Activated T-helper 2 cell treated with anti-CD3 and anti-CD28 coated beads, Interferon-gamma antibody, Interleukin-2, Interleukin-4, amounts not matched to agents 10 μg/mL and 5 μg/mL and 100 μg/mL, durations not matched to agents 14 hours and 24 hours and 36 hours (primary cell): ENCODE results near the gene MDH1. TPM values are rescaled to one million over a fixed set of nuclear protein-coding genes. Genes with fewer than 3 reads are reported as not detected.
"Not testable (repeated sequence)": the region's sequence is repeated elsewhere in the genome, so short reads cannot be mapped to it uniquely, and the experiment has no call there.

ENCODE experiments used
- DNase-seq: peaks from one replicate; pipeline ENCODE4 v3.0.0; 2021; ENCODE audit warnings: low spot score
- H3K27ac Mint-ChIP-seq: one replicate; pipeline ENCODE4 v1.8.0; 2021; ENCODE audit warnings: mixed read lengths
- H3K27me3 Mint-ChIP-seq: one replicate; pipeline ENCODE4 v1.8.0; 2021; ENCODE audit warnings: low read depth, mixed read lengths
- H3K36me3 Mint-ChIP-seq: one replicate; pipeline ENCODE4 v1.8.0; 2021; ENCODE audit warnings: low read depth, mixed read lengths
- H3K4me1 Mint-ChIP-seq: one replicate; pipeline ENCODE4 v1.8.0; 2021; ENCODE audit warnings: low read depth, mixed read lengths
- H3K4me3 Mint-ChIP-seq: one replicate; pipeline ENCODE4 v1.8.0; 2021; ENCODE audit warnings: low read depth, mild to moderate bottlenecking, moderate library complexity, mixed read lengths
- H3K9me3 Mint-ChIP-seq: one replicate; pipeline ENCODE4 v1.8.0; 2021; ENCODE audit warnings: mixed read lengths
- intact Hi-C: fragments of 100-400 bp; cut with micrococcal nuclease; formaldehyde crosslinking; loops from one replicate; pipeline ENCODE4 v1.15.1; 2023
- total RNA-seq: library from RNA; stranded (reverse); gene quantifications from 2 replicates; pipeline ENCODE4 v1.2.3, GENCODE V29; 2022

Gene MDH1
- 212 and 226 TPM in 2 replicates for total RNA-seq

- H3K4me1 Mint-ChIP-seq = peaks cover 32% of the 10 kb centered on the region
- peak; percentile 92 for DNase-seq
- intact Hi-C loops = loop anchor here (1.0 to 10.0 kb wide), 9 partner anchors 253 to 1700 kb away; partner anchors contain the start of genes AFTPH, B3GNT2, CCT4 and EHBP1
- H3K27me3 Mint-ChIP-seq = no peaks in the 10 kb centered on the region
- H3K9me3 Mint-ChIP-seq = no peaks in the 10 kb centered on the region
- peak within 1 kb of the TSS; percentile 91 for H3K27ac Mint-ChIP-seq
- H3K36me3 Mint-ChIP-seq = peaks cover 21% of the 10 kb centered on the region
- peak within 1 kb of the TSS; percentile 99 for H3K4me3 Mint-ChIP-seq
Measured at GRCh38 chr2:63588385-63589147, at the start of gene MDH1, which contains the start of gene WDPCP. TSS of gene MDH1 (plus strand) at chr2:63588963. CDS start at chr2:63589044, 81 bp downstream. TSS of gene WDPCP (minus strand) at chr2:63588477. CDS start at chr2:63588271, 206 bp downstream.

- intact Hi-C loops = no loop called here
- no peak overlapping the region for H3K4me3 Mint-ChIP-seq
- no peaks in the 10 kb centered on the region for H3K27me3 Mint-ChIP-seq
- no peak for DNase-seq
- no peaks in the 10 kb centered on the region for H3K4me1 Mint-ChIP-seq
- peaks cover 8% of the 10 kb centered on the region for H3K9me3 Mint-ChIP-seq
- no peak overlapping the region for H3K27ac Mint-ChIP-seq
- no peaks in the 10 kb centered on the region for H3K36me3 Mint-ChIP-seq
Measured at GRCh38 chr2:63539416-63540162, 49.2 kb upstream of the MDH1 start.

GRCh38 chr2:63544017-63544627, 44.6 kb upstream of the MDH1 start:
- H3K27ac Mint-ChIP-seq = no peak overlapping the region
- no peaks in the 10 kb centered on the region for H3K36me3 Mint-ChIP-seq
- no peak overlapping the region for H3K4me3 Mint-ChIP-seq
- intact Hi-C loops = no loop called here
- H3K27me3 Mint-ChIP-seq = no peaks in the 10 kb centered on the region
- no peak for DNase-seq
- no peaks in the 10 kb centered on the region for H3K9me3 Mint-ChIP-seq
- no peaks in the 10 kb centered on the region for H3K4me1 Mint-ChIP-seq

- H3K27ac Mint-ChIP-seq = no peak overlapping the region
- no peaks in the 10 kb centered on the region for H3K27me3 Mint-ChIP-seq
- H3K36me3 Mint-ChIP-seq = no peaks in the 10 kb centered on the region
- no peak for DNase-seq
- intact Hi-C loops = no loop called here
- H3K9me3 Mint-ChIP-seq = no peaks in the 10 kb centered on the region
- H3K4me1 Mint-ChIP-seq = no peaks in the 10 kb centered on the region
- no peak overlapping the region for H3K4me3 Mint-ChIP-seq
Measured at GRCh38 chr2:63545023-63545422, 43.7 kb upstream of the MDH1 start.

- no peak for DNase-seq
- intact Hi-C loops = no loop called here
- Mint-ChIP-seq H3K4me3 (no peak overlapping the region), H3K27me3 (no peaks in the 10 kb centered on the region), H3K36me3 (peaks cover 4% of the 10 kb centered on the region), H3K9me3 (peaks cover 11% of the 10 kb centered on the region), H3K27ac (no peak overlapping the region), H3K4me1 (peaks cover 4% of the 10 kb centered on the region)
Measured at GRCh38 chr2:63553049-63553448, 35.7 kb upstream of the MDH1 start.

- intact Hi-C loops = no loop called here
- peaks cover 4% of the 10 kb centered on the region for H3K4me1 Mint-ChIP-seq
- DNase-seq = no peak
- peaks cover 4% of the 10 kb centered on the region for H3K36me3 Mint-ChIP-seq
- peaks cover 25% of the 10 kb centered on the region for H3K9me3 Mint-ChIP-seq
- no peaks in the 10 kb centered on the region for H3K27me3 Mint-ChIP-seq
- H3K4me3 Mint-ChIP-seq = no peak overlapping the region
- H3K27ac Mint-ChIP-seq = no peak overlapping the region
Measured at GRCh38 chr2:63555299-63555698, 33.5 kb upstream of the MDH1 start.

GRCh38 chr2:63555931-63556330, 32.8 kb upstream of the MDH1 start:
- H3K4me1 Mint-ChIP-seq = peaks cover 2% of the 10 kb centered on the region
- H3K27ac Mint-ChIP-seq = no peak overlapping the region
- no peak for DNase-seq
- intact Hi-C loops = no loop called here
- no peaks in the 10 kb centered on the region for H3K27me3 Mint-ChIP-seq
- peaks cover 31% of the 10 kb centered on the region for H3K9me3 Mint-ChIP-seq
- peaks cover 4% of the 10 kb centered on the region for H3K36me3 Mint-ChIP-seq
- no peak overlapping the region for H3K4me3 Mint-ChIP-seq

- DNase-seq, H3K27ac Mint-ChIP-seq, H3K4me1 Mint-ChIP-seq, H3K27me3 Mint-ChIP-seq, H3K4me3 Mint-ChIP-seq, intact Hi-C loops, H3K36me3 Mint-ChIP-seq: not testable (repeated sequence)
- peaks cover 31% of the 10 kb centered on the region for H3K9me3 Mint-ChIP-seq
Measured at GRCh38 chr2:63557819-63558218, 30.9 kb upstream of the MDH1 start.

GRCh38 chr2:63558922-63559321, 29.8 kb upstream of the MDH1 start:
- DNase-seq, H3K27ac Mint-ChIP-seq, H3K4me1 Mint-ChIP-seq, H3K27me3 Mint-ChIP-seq, H3K4me3 Mint-ChIP-seq, intact Hi-C loops, H3K36me3 Mint-ChIP-seq: not testable (repeated sequence)
- peaks cover 31% of the 10 kb centered on the region for H3K9me3 Mint-ChIP-seq

- Mint-ChIP-seq H3K27ac (no peak overlapping the region), H3K36me3 (peaks cover 3% of the 10 kb centered on the region), H3K9me3 (peaks cover 44% of the 10 kb centered on the region), H3K4me3 (no peak overlapping the region), H3K27me3 (no peaks in the 10 kb centered on the region), H3K4me1 (peaks cover 5% of the 10 kb centered on the region)
- no peak for DNase-seq
- intact Hi-C loops = no loop called here
Measured at GRCh38 chr2:63562751-63563150, 26.0 kb upstream of the MDH1 start.

GRCh38 chr2:63569740-63570139, 19.0 kb upstream of the MDH1 start:
- Mint-ChIP-seq H3K4me1 (no peaks in the 10 kb centered on the region), H3K36me3 (peaks cover 3% of the 10 kb centered on the region), H3K9me3 (peaks cover 38% of the 10 kb centered on the region), H3K27me3 (no peaks in the 10 kb centered on the region), H3K4me3 (no peak overlapping the region), H3K27ac (no peak overlapping the region)
- DNase-seq = no peak
- intact Hi-C loops = no loop called here

GRCh38 chr2:63571291-63571690, 17.5 kb upstream of the MDH1 start:
- Mint-ChIP-seq H3K27me3 (no peaks in the 10 kb centered on the region), H3K36me3 (peaks cover 3% of the 10 kb centered on the region), H3K4me3 (no peak overlapping the region), H3K4me1 (no peaks in the 10 kb centered on the region), H3K27ac (no peak overlapping the region), H3K9me3 (peaks cover 31% of the 10 kb centered on the region)
- no peak for DNase-seq
- intact Hi-C loops = no loop called here

- no peak overlapping the region for H3K4me3 Mint-ChIP-seq
- H3K27ac Mint-ChIP-seq = no peak overlapping the region
- H3K36me3 Mint-ChIP-seq = peaks cover 3% of the 10 kb centered on the region
- H3K27me3 Mint-ChIP-seq = no peaks in the 10 kb centered on the region
- intact Hi-C loops = no loop called here
- no peak for DNase-seq
- H3K4me1 Mint-ChIP-seq = no peaks in the 10 kb centered on the region
- peaks cover 24% of the 10 kb centered on the region for H3K9me3 Mint-ChIP-seq
Measured at GRCh38 chr2:63572001-63572400, 16.8 kb upstream of the MDH1 start.
